GM15510 (cell line): ENCODE results near the gene PLCL1.

Experiments
- POLR2A ChIP-seq: IDR thresholded peaks from 3 replicates; pipeline ENCODE4 v1.6.1; 2011; ENCODE audit warnings: borderline replicate concordance; ENCODE audit not compliant: insufficient read length; ENCODE audit errors: extremely low read depth

PLCL1 gene

GRCh38 chr2:197998702-197999101, 194.3 kb downstream of the PLCL1 start:
- TF ChIP-seq POLR2A, result no peak

- no peak for TF ChIP-seq POLR2A
Observed at GRCh38 chr2:198000417-198000816, 196.0 kb downstream of the PLCL1 start.

GRCh38 chr2:198004173-198004572, 199.8 kb downstream of the PLCL1 start:
- no peak for TF ChIP-seq POLR2A

GRCh38 chr2:198004921-198005829, 200.8 kb downstream of the PLCL1 start:
- no peak for TF ChIP-seq POLR2A

- TF ChIP-seq POLR2A, result no peak
Observed at GRCh38 chr2:198006733-198007132, 202.3 kb downstream of the PLCL1 start.

- TF ChIP-seq POLR2A, result no peak
Observed at GRCh38 chr2:198008230-198008629, 203.8 kb downstream of the PLCL1 start.

GRCh38 chr2:198012025-198012424, 207.6 kb downstream of the PLCL1 start:
- TF ChIP-seq POLR2A, result no peak

- no peak for TF ChIP-seq POLR2A
Observed at GRCh38 chr2:198016243-198016642, 211.8 kb downstream of the PLCL1 start.

GRCh38 chr2:198017068-198017467, 212.7 kb downstream of the PLCL1 start:
- no peak for TF ChIP-seq POLR2A

GRCh38 chr2:198028955-198029354, 224.6 kb downstream of the PLCL1 start:
- TF ChIP-seq POLR2A, result no peak

GRCh38 chr2:198033626-198034025, 229.2 kb downstream of the PLCL1 start:
- TF ChIP-seq POLR2A, result no peak

GRCh38 chr2:198036029-198036879, 231.9 kb downstream of the PLCL1 start:
- no peak for TF ChIP-seq POLR2A

GRCh38 chr2:198040835-198041234, 236.4 kb downstream of the PLCL1 start:
- TF ChIP-seq POLR2A, result no peak

- TF ChIP-seq POLR2A, result no peak
Observed at GRCh38 chr2:198042189-198042588, 237.8 kb downstream of the PLCL1 start.

GRCh38 chr2:198044777-198045176, 240.4 kb downstream of the PLCL1 start:
- no peak for TF ChIP-seq POLR2A
